Cortex of kidney (tissue), 1 donor: ENCODE results near the gene CHCHD3.

Source experiments
- DNase-seq: peaks from one replicate; lab custom pipeline; 2025; lab: John Stamatoyannopoulos, UW

The CHCHD3 gene

GRCh38 chr7:133081599-133082389, at the start of gene CHCHD3:
Gene CHCHD3, minus strand, starts transcription at chr7:133082090. Its CDS starts 153 bp downstream, at chr7:133081937.
- peak; percentile 84 for DNase-seq

- no peak for DNase-seq
These were observed 48.3 kb upstream of the CHCHD3 start for GRCh38 chr7:133130166-133130565.

GRCh38 chr7:133126422-133126821, 44.5 kb upstream of the CHCHD3 start:
- DNase-seq: no peak

GRCh38 chr7:133124974-133125373, 43.1 kb upstream of the CHCHD3 start:
- no peak for DNase-seq

- DNase-seq: no peak
These were observed 39.4 kb upstream of the CHCHD3 start for GRCh38 chr7:133121175-133121844.

GRCh38 chr7:133119067-133119466, 37.2 kb upstream of the CHCHD3 start:
- no peak for DNase-seq

GRCh38 chr7:133118261-133118660, 36.4 kb upstream of the CHCHD3 start:
- DNase-seq: no peak

- no peak for DNase-seq
These were observed 35.6 kb upstream of the CHCHD3 start for GRCh38 chr7:133117452-133117851.

- no peak for DNase-seq
These were observed 33.7 kb upstream of the CHCHD3 start for GRCh38 chr7:133115596-133115995.

- no peak for DNase-seq
These were observed 32.6 kb upstream of the CHCHD3 start for GRCh38 chr7:133114519-133114918.

- DNase-seq: no peak
These were observed 31.1 kb upstream of the CHCHD3 start for GRCh38 chr7:133112976-133113375.

- DNase-seq: no peak
These were observed 30.4 kb upstream of the CHCHD3 start for GRCh38 chr7:133112335-133112734.

GRCh38 chr7:133110312-133110711, 28.4 kb upstream of the CHCHD3 start:
- no peak for DNase-seq

- no peak for DNase-seq
These were observed 27.9 kb upstream of the CHCHD3 start for GRCh38 chr7:133109816-133110215.

GRCh38 chr7:133108023-133108422, 26.1 kb upstream of the CHCHD3 start:
- DNase-seq: no peak

GRCh38 chr7:133102276-133103060, 20.6 kb upstream of the CHCHD3 start:
- no peak for DNase-seq

GRCh38 chr7:133099633-133100286, 17.9 kb upstream of the CHCHD3 start:
- no peak for DNase-seq

GRCh38 chr7:133095119-133095671, 13.3 kb upstream of the CHCHD3 start:
- DNase-seq: no peak

- no peak for DNase-seq
These were observed 10.1 kb upstream of the CHCHD3 start for GRCh38 chr7:133091943-133092464.

GRCh38 chr7:133082390-133082766, 488 bp upstream of the CHCHD3 start:
- DNase-seq: no peak

GRCh38 chr7:133081119-133081598, 731 bp downstream of the CHCHD3 start:
- DNase-seq: no peak
